Effector memory CD4-positive, alpha-beta T cell (primary cell): ENCODE measurements around the gene MGRN1.
A peak's percentile ranks its signal among the peaks of the same experiment; 100 is the strongest.

ENCODE experiments used
- DNase-seq, 3 donors: peaks; one replicate each; pipeline ENCODE4 v3.0.0-alpha.2; 2020
- H3K27ac ChIP-seq: 2 replicates; pipeline ENCODE4 v1.7.0; 2013; ENCODE audit warnings: mild to moderate bottlenecking, low read length, moderate library complexity; ENCODE audit not compliant: insufficient read depth, poor library complexity, severe bottlenecking
- H3K27me3 ChIP-seq: replicated peaks from 2 replicates; pipeline ENCODE4 v1.7.0; 2013; ENCODE audit warnings: mild to moderate bottlenecking, low read length; ENCODE audit not compliant: insufficient read depth, control insufficient read depth, poor library complexity, severe bottlenecking
- H3K36me3 ChIP-seq: 2 replicates; pipeline ENCODE4 v1.7.0; 2013; ENCODE audit warnings: mild to moderate bottlenecking, low read length, moderate library complexity; ENCODE audit not compliant: control insufficient read depth, insufficient read depth
- H3K4me1 ChIP-seq: 2 replicates; pipeline ENCODE4 v1.7.0; 2013; ENCODE audit warnings: low read length, mild to moderate bottlenecking; ENCODE audit not compliant: control insufficient read depth, insufficient read depth, poor library complexity, severe bottlenecking
- H3K4me3 ChIP-seq: 2 replicates; pipeline ENCODE4 v1.7.0; 2013; ENCODE audit warnings: low read length, low read depth, mild to moderate bottlenecking; ENCODE audit not compliant: insufficient read depth, poor library complexity, severe bottlenecking
- H3K9me3 ChIP-seq: 2 replicates; pipeline ENCODE4 v1.7.0; 2013; ENCODE audit warnings: mild to moderate bottlenecking, low read length, moderate library complexity; ENCODE audit not compliant: control insufficient read depth

The MGRN1 gene

DNA sequence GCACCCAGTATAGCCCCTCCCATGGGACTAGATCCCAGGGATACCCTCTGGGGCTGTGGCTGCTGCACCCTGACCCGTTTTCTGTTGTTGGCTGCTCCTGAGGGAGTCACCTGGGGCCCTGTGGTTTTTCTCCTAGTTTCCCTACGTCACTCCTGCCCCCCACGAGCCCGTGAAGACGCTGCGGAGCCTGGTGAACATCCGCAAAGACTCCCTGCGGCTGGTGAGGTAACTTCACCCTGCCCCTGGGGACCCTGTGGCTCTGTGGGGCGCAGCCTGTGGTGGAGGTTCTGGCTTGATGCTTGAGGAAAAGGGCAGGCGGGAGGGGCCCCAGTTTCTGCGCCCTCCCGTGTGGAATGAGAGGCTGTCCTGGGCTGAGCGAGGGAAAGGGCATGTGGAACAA lies 27.2 kb downstream of the MGRN1 start:
- no peak for DNase-seq
- Histone ChIP-seq H3K4me3 (no peak overlapping the region), H3K9me3 (no peaks in the 10 kb centered on the region), H3K27ac (no peak overlapping the region), H3K36me3 (peaks cover 44% of the 10 kb centered on the region), H3K27me3 (no peaks in the 10 kb centered on the region), H3K4me1 (peaks cover 3% of the 10 kb centered on the region)

DNA sequence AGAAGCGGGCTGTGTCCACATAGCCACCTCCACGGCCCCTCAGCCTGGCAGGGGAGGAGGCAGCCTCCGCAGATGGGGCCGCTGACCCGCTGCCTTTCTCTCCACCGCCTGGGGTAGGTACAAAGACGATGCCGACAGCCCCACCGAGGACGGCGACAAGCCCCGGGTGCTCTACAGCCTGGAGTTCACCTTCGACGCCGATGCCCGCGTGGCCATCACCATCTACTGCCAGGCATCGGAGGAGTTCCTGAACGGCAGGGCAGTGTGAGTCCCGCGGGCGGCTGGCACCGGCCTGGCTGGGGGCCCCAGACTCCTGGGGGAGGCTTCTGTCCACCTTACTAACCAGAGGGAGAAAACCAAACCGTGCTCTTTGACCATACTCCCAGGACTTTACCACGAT lies 27.9 kb downstream of the MGRN1 start:
- Histone ChIP-seq H3K36me3 (peaks cover 50% of the 10 kb centered on the region), H3K4me3 (no peak overlapping the region), H3K4me1 (peaks cover 2% of the 10 kb centered on the region)

DNA sequence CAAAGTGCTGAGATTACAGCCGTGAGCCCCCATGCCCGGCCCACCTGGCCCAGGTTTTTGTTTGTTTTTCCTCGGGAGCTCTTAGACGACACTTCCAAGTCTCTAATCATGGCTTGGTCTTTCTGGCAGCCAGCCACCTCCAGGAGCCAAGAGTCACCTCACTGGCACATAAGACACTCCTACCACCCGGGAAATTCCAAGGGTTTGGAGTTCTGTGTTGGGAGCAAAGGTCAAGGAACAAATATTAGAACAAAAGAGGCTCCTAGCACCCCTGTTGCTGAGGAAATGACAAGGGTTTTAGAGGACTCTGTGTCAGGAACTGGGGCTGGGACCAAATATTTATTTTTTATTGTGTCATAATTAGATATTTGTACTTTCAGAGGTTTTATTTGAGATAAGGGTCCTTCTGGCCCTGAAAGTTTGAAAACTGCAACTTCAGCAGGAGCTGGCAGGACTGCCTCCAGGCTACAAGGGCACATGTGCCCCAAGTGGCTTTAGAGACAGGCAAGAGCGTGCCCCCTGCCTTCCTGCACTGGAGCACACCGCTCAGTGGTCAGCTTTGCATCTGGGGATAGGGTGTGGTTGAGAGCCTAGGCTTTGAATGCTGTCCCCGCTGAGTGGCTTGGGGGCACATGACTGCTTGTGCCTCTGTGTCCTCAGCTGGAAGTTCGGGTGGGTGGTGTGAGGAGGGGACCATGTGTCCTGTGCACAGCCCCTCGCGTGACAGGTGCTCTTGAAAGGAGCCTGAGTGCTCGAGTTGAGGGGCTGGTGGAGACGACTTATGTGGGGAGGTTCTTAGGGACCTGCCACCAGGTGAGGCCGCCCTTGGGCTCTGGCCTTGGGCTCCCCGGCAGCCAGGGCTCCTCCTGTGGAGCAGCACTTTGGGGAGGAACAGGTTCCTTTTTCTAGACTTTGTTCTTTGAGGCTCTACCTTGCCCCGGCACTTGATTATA lies 29.7 kb downstream of the MGRN1 start:
- Histone ChIP-seq H3K4me3 (no peak overlapping the region), H3K9me3 (no peaks in the 10 kb centered on the region), H3K4me1 (peaks cover 4% of the 10 kb centered on the region), H3K36me3 (peaks cover 50% of the 10 kb centered on the region), H3K27me3 (no peaks in the 10 kb centered on the region), H3K27ac (no peak overlapping the region)
- no peak for DNase-seq

More for the DNA sequence above, 27.9 kb downstream of the MGRN1 start:
- Histone ChIP-seq H3K27ac (no peak overlapping the region), H3K27me3 (no peaks in the 10 kb centered on the region), H3K9me3 (no peaks in the 10 kb centered on the region)
- no peak for DNase-seq

DNA sequence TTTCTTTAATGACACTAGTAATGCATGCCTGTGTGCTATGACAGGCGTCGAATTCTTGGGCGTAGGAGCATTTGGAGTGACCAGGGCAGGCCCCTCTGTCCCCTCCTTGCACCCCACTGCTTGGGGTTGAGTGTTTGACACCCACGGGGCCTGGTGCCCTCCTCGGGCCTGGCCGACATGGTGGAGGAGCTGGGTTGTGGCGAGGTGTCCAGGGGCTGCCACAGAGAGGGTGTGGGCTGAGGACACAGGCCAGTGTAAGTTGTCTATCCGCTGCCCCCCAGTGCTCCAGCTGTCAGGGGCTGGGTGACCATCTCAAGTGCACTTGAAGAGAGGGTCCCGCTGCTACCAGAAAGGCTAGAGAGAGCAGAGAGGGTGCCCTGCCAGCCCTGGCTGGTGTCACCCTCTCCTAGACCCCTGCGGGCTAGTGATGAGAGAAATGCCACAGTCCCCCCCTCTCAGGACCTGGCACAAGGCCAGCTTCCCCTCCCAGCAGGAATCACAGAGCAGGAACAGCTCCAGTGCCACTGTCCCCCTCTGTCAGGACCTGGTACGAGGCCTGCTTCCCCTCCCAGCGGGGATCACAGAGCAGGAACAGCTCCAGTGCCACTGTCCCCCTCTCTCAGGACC lies 30.5 kb downstream of the MGRN1 start:
- Histone ChIP-seq H3K27me3 (no peaks in the 10 kb centered on the region), H3K36me3 (peaks cover 50% of the 10 kb centered on the region), H3K4me1 (peaks cover 9% of the 10 kb centered on the region), H3K27ac (no peak overlapping the region), H3K9me3 (no peaks in the 10 kb centered on the region), H3K4me3 (no peak overlapping the region)
- DNase-seq, result no peak

DNA sequence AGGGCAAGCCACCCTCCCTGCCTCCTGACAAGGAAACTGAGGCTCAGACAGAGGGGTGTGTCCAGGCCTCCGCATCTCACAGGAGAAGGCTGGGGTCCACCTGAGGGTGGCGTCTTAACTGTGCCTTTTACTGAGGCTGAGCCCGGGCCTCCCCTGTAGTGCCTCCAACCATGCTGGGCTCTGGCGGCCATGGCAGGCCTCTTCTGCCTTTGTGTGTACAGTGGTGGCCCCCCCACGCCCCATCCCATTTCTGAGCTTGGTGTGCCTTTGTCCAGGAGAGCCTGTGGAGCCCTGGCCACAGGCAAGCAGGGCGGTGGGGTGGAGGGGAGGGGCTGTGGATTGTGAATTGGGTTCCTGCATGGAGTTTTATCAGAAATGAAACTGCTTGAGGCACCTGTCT lies 31.2 kb downstream of the MGRN1 start:
- Histone ChIP-seq H3K36me3 (peaks cover 50% of the 10 kb centered on the region), H3K4me1 (peaks cover 16% of the 10 kb centered on the region), H3K27me3 (no peaks in the 10 kb centered on the region), H3K27ac (no peak overlapping the region), H3K9me3 (no peaks in the 10 kb centered on the region), H3K4me3 (no peak overlapping the region)
- no peak for DNase-seq

DNA sequence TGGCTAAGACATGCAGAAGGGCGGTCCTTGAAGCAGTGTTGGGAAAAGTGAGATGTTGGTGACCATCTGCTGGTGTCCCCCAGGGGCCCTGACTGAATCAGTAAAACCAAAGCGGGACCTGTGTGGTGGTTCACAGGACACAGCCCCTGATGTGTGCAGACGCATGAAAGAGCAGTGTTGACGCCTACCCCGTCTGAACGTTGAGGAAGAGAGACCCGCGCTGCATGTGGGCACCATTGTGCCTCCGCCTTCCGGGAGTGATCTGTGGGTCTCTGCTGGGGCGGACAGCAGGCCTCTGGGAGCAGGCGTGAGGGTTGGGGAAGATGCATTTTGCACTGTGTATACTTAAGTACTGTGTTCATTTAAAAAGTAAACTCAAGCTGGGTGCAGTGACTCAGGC lies 31.6 kb downstream of the MGRN1 start:
- no peak overlapping the region for H3K27ac ChIP-seq
- H3K4me3 ChIP-seq, result no peak overlapping the region
- no peak for DNase-seq
- peaks cover 20% of the 10 kb centered on the region for H3K4me1 ChIP-seq
- peaks cover 50% of the 10 kb centered on the region for H3K36me3 ChIP-seq
- H3K9me3 ChIP-seq, result no peaks in the 10 kb centered on the region
- no peaks in the 10 kb centered on the region for H3K27me3 ChIP-seq

DNA sequence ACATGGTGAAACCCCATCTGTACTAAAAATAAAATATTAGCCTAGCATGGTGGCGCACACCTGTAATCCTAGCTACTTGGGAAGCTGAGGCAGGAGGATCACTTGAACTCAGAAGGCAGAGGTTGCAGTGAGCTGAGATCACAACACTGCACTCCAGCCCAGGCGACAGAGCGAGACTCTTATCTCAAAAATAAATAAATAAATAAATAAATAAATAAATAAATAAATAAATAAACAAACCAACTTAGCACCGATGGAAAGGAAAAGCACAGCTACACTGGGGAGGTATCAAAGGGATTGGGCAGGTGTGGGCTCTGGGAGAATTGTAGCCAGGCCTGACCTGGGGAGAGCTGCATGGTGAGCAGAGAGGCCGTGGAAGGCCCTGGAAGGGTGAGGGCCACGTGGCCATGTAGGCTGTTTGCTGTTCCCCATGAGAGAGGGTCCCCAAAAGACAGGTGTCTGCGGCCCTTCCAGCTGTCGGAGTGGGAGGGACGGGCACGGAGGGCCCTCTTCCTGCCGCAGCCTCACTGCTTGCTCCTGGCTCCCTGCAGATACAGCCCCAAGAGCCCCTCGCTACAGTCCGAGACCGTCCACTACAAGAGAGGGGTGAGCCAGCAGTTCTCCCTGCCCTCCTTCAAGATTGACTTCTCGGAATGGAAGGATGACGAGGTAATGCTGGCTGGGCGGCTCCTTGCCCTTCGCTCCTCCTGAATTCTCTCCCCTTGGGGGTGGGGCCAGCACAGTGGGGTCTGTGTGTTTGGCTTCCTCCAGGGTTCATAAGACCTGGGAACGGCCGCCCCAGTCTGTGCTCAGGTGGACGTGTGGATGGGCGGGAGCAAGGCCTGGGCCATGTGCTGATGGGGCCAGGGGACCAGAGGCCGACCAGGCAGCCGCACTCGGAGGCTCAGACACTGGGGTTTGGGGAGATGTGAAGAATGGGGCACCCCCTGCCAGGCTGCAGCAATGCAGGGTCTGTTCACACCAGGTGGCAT lies 32.4 kb downstream of the MGRN1 start:
- Histone ChIP-seq H3K27ac (no peak overlapping the region), H3K27me3 (no peaks in the 10 kb centered on the region), H3K9me3 (no peaks in the 10 kb centered on the region), H3K4me1 (peaks cover 21% of the 10 kb centered on the region), H3K36me3 (peaks cover 46% of the 10 kb centered on the region), H3K4me3 (no peak overlapping the region)
- DNase-seq, result no peak

DNA sequence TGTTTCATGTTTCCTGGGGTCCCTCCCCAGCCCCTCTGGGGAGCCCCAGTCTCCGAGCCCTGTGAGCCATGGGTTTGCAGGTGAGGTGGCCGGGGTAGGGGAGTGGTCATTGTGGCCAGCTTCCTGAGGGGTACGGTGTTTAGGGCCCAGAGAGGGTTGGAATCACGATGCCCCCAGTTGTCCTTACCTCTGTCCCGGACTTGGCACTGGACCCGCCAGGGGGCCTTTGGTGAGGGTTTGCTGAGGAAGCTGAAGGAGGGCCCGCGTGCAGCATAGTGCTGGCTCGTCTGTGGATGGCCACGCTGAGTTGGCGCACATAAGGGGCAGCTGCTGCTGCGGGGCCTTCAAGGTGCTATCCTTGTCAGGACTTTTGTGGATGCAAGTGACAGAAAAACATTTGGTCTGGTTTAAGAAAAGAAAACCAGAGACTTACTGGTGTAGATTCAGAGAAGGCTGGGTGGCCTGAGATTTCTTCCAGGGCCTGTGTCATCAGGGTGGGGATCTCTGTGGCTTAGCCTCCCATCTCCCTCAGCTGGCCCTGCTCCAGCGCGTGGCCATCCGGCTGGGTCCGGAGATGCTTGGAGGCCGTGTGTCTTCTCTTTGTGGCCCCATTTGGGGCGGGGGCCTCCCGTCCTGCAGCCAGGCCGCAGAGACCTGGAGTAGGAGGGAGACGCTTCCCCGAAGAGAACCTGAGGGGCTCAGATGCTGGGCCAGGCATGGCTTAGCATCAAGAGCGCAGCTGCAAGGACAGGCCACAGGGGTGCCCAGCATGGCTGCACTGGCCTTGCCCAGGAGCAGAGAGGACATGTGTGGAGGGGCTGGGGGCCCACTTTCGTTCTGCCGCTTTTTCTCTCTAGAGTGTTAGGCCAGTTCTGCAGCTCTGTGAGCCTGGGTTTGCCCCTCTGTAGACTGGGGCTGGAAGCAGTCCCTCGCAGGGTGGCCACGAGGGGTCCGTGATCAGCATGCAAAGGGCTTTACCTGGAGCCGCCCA lies 35.0 kb downstream of the MGRN1 start:
- H3K9me3 ChIP-seq, result no peaks in the 10 kb centered on the region
- peak overlapping the region; percentile 53 for H3K27ac ChIP-seq
- H3K36me3 ChIP-seq, result peaks cover 23% of the 10 kb centered on the region
- DNase-seq, result no peak
- no peaks in the 10 kb centered on the region for H3K27me3 ChIP-seq
- H3K4me3 ChIP-seq, result no peak overlapping the region
- peaks cover 36% of the 10 kb centered on the region for H3K4me1 ChIP-seq
